ENCODE results near the gene CAD. TPM values are rescaled to one million over a fixed set of nuclear protein-coding genes. Genes with fewer than 3 reads are reported as not detected.

The CAD gene
- total RNA-seq, 1 donor from 2014 or later, result 27.1 TPM

DNA sequence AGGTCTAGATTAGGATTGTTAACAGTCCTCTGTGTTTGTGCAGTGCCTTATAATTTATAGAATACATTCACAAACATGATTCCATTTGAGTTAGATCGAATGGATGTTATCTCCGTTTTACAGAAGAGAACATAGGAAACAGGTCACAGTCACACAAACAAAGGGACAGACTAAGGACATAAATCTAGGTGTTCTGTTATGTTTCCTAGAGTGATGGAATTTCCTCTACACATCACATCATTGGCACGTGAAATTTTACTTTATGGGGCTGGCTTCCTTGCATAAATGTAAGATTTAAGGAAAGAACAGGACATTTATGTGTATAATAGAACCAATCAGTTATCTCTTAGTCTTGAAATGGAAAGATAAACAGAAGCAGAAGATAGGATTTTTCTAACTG, 71.4 kb downstream of the CAD start:
- DNase-seq, result no peak
- no peaks in the 10 kb centered on the region for H3K36me3 ChIP-seq
- intact Hi-C loops (cut with DNase I), result no loop called here
- ATAC-seq, result no peak
- no peaks in the 10 kb centered on the region for H3K9me3 ChIP-seq
- no peak overlapping the region for H3K27ac ChIP-seq
- no peaks in the 10 kb centered on the region for H3K27me3 ChIP-seq
- no peaks in the 10 kb centered on the region for H3K4me1 ChIP-seq
- no peak overlapping the region for H3K4me3 ChIP-seq
- TF ChIP-seq, protein P1, sequence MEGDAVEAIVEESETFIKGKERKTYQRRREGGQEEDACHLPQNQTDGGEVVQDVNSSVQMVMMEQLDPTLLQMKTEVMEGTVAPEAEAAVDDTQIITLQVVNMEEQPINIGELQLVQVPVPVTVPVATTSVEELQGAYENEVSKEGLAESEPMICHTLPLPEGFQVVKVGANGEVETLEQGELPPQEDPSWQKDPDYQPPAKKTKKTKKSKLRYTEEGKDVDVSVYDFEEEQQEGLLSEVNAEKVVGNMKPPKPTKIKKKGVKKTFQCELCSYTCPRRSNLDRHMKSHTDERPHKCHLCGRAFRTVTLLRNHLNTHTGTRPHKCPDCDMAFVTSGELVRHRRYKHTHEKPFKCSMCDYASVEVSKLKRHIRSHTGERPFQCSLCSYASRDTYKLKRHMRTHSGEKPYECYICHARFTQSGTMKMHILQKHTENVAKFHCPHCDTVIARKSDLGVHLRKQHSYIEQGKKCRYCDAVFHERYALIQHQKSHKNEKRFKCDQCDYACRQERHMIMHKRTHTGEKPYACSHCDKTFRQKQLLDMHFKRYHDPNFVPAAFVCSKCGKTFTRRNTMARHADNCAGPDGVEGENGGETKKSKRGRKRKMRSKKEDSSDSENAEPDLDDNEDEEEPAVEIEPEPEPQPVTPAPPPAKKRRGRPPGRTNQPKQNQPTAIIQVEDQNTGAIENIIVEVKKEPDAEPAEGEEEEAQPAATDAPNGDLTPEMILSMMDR (IDR thresholded peaks at IDR 0.05), result no peak

DNA sequence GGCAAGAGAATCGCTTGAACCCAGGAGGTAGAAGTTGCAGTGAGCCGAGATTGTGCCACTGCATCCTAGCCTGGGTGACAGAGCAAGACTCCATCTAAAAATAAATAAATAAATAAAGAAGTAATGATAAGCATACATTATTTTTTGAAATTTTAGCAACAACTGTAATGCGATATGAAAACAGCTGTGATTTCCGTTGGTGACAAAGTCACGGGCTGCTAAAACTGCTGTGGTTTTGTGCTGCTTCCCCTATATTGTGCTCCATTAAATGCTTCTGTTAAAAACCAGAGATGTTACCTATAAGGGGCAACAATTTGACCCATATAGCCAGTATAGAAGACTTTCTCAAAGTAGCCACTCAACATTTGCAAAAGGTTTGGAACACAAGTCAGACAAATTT, 73.4 kb downstream of the CAD start:
- H3K36me3 ChIP-seq, result no peaks in the 10 kb centered on the region
- ATAC-seq, result no peak
- no peaks in the 10 kb centered on the region for H3K27me3 ChIP-seq
- TF ChIP-seq, protein P1 (IDR thresholded peaks at IDR 0.05), result no peak
- no peak overlapping the region for H3K27ac ChIP-seq
- H3K4me1 ChIP-seq, result no peaks in the 10 kb centered on the region
- H3K4me3 ChIP-seq, result no peak overlapping the region
- H3K9me3 ChIP-seq, result no peaks in the 10 kb centered on the region
- no peak for DNase-seq
- intact Hi-C loops (cut with DNase I), result no loop called here

DNA sequence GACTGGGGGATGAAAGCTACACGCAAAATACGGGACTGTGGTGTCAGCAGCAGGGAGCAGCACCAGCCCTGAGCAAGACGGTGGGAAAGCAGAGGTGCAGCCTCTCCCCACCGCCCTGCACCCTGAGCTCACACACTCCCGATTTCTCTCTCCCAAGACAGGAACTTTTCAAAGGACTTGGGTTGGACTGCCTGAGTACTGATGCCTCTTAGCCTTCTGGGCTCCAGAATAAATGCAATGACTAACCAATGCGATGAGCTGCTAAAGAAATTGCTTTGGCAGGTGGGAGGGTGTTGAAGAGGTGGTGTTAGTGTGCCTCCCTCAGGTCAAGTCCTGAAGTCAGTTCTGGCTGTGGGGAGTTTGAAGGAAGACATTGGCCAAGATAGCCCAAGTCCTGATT, 74.7 kb downstream of the CAD start:
- intact Hi-C loops (cut with DNase I), result no loop called here
- Histone ChIP-seq H3K9me3 (no peaks in the 10 kb centered on the region), H3K27ac (no peak overlapping the region), H3K4me1 (no peaks in the 10 kb centered on the region), H3K36me3 (no peaks in the 10 kb centered on the region), H3K4me3 (no peak overlapping the region), H3K27me3 (no peaks in the 10 kb centered on the region)
- no peak for DNase-seq
- TF ChIP-seq, protein P1 (IDR thresholded peaks at IDR 0.05), result no peak
- ATAC-seq, result peak; percentile 39

Other genes starting within 250 kb of the CAD start
- gene MAPRE3, start 246.7 kb upstream of the CAD start, total RNA-seq, result 23.0 TPM
- gene TMEM214, start 184.4 kb upstream of the CAD start, total RNA-seq, result 68.0 TPM
- 14.0 TPM for gene AGBL5, start 165.7 kb upstream of the CAD start, total RNA-seq
- 248 TPM for gene OST4, start 145.7 kb upstream of the CAD start, total RNA-seq
- gene EMILIN1, start 138.8 kb upstream of the CAD start, total RNA-seq, result 84.6 TPM
- gene KHK, start 130.6 kb upstream of the CAD start, total RNA-seq, result 4.9 TPM
- gene CGREF1, start 98.2 kb upstream of the CAD start, total RNA-seq, result 0.43 TPM
- gene ABHD1, start 93.6 kb upstream of the CAD start, total RNA-seq, result 0.35 TPM
- gene PREB, start 82.7 kb upstream of the CAD start, total RNA-seq, result 42.1 TPM
- gene PRR30, start 78.0 kb upstream of the CAD start, total RNA-seq, result not detected
- gene TCF23, start 68.4 kb upstream of the CAD start, total RNA-seq, result not detected
- gene ATRAID, start 5.3 kb upstream of the CAD start, total RNA-seq, result 102 TPM
- 24.5 TPM for gene SLC5A6, start 5.1 kb upstream of the CAD start, total RNA-seq
- gene SLC30A3, start 45.7 kb downstream of the CAD start, total RNA-seq, result 0.58 TPM
- gene DNAJC5G, start 58.1 kb downstream of the CAD start, total RNA-seq, result not detected
- gene TRIM54, start 65.1 kb downstream of the CAD start, total RNA-seq, result not detected
- gene UCN, start 91.1 kb downstream of the CAD start, total RNA-seq, result 2.8 TPM
- gene MPV17, start 105.7 kb downstream of the CAD start, total RNA-seq, result 80.4 TPM
- gene GTF3C2, start 139.4 kb downstream of the CAD start, total RNA-seq, result 54.4 TPM
- gene EIF2B4, start 153.0 kb downstream of the CAD start, total RNA-seq, result 35.0 TPM
- gene SNX17, start 153.2 kb downstream of the CAD start, total RNA-seq, result 97.6 TPM
- gene ZNF513, start 163.4 kb downstream of the CAD start, total RNA-seq, result 14.2 TPM
- gene PPM1G, start 192.2 kb downstream of the CAD start, total RNA-seq, result 51.8 TPM
- gene NRBP1, start 211.3 kb downstream of the CAD start, total RNA-seq, result 75.8 TPM
- gene KRTCAP3, start 225.0 kb downstream of the CAD start, total RNA-seq, result 22.5 TPM